Limb (tissue), 2 donors: ENCODE measurements around the gene SMAD3.
A peak's percentile ranks its signal among the peaks of the same experiment; 100 is the strongest.

ENCODE experiments used
- DNase-seq, 2 donors: peaks; one replicate each; pipeline ENCODE4 v3.0.0-alpha.2; 2016; ENCODE audit errors: extremely low spot score in 2 of 2

SMAD3 gene

GRCh38 chr15:67196222-67196621, 130.8 kb downstream of the SMAD3 start:
- DNase-seq, result no peak

- peak in 1 of 2 donors; percentile 26 for DNase-seq
These were observed 131.4 kb downstream of the SMAD3 start for GRCh38 chr15:67196672-67197363.

- no peak for DNase-seq
These were observed 131.9 kb downstream of the SMAD3 start for GRCh38 chr15:67197364-67197695.

- peak in 1 of 2 donors; percentile 21 for DNase-seq
These were observed 132.9 kb downstream of the SMAD3 start for GRCh38 chr15:67198157-67198754.

- DNase-seq, result no peak
These were observed 134.0 kb downstream of the SMAD3 start for GRCh38 chr15:67199391-67199790.

- DNase-seq, result no peak
These were observed 134.7 kb downstream of the SMAD3 start for GRCh38 chr15:67199881-67200763.

GRCh38 chr15:67201136-67201535, 135.7 kb downstream of the SMAD3 start:
- DNase-seq, result no peak

GRCh38 chr15:67202091-67202490, 136.7 kb downstream of the SMAD3 start:
- no peak for DNase-seq

- DNase-seq, result no peak
These were observed 137.6 kb downstream of the SMAD3 start for GRCh38 chr15:67202991-67203390.

- DNase-seq, result no peak
These were observed 142.3 kb downstream of the SMAD3 start for GRCh38 chr15:67207555-67208207.

GRCh38 chr15:67208396-67208795, 143.0 kb downstream of the SMAD3 start:
- no peak for DNase-seq

- no peak for DNase-seq
These were observed 145.3 kb downstream of the SMAD3 start for GRCh38 chr15:67210555-67211168.

- DNase-seq, result no peak
These were observed 147.4 kb downstream of the SMAD3 start for GRCh38 chr15:67212684-67213367.

GRCh38 chr15:67215102-67215501, 149.7 kb downstream of the SMAD3 start:
- no peak for DNase-seq

GRCh38 chr15:67216859-67217258, 151.5 kb downstream of the SMAD3 start:
- DNase-seq, result no peak

GRCh38 chr15:67218428-67218827, 153.0 kb downstream of the SMAD3 start:
- no peak for DNase-seq

GRCh38 chr15:67219288-67219687, 153.9 kb downstream of the SMAD3 start:
- no peak for DNase-seq

GRCh38 chr15:67224889-67225288, 159.5 kb downstream of the SMAD3 start:
- DNase-seq, result no peak

- no peak for DNase-seq
These were observed 159.9 kb downstream of the SMAD3 start for GRCh38 chr15:67225336-67225735.

- no peak for DNase-seq
These were observed 162.0 kb downstream of the SMAD3 start for GRCh38 chr15:67227431-67227830.

GRCh38 chr15:67227846-67228245, 162.4 kb downstream of the SMAD3 start:
- DNase-seq, result no peak
